ENCODE results near the gene AKT3.

- TF ChIP-seq HEYL (CRISPR knock-in tag; IDR thresholded peaks at IDR 0.05) (no peak), CTCF (IDR thresholded peaks at IDR 0.05) (no peak), RFX5 (IDR thresholded peaks at IDR 0.05) (no peak), JUN (IDR thresholded peaks at IDR 0.05) (no peak), CBX2 (IDR thresholded peaks at IDR 0.05; ENCODE audit: borderline replicate concordance, low read depth) (no peak), CEBPB (IDR thresholded peaks at IDR 0.05) (no peak), ESRRA (IDR thresholded peaks at IDR 0.05; ENCODE audit: borderline replicate concordance, low read length) (no peak), SMC3 (IDR thresholded peaks at IDR 0.05) (no peak)
Observed at GRCh38 chr1:243499711-243500110, 350.3 kb downstream of the AKT3 start.

All from A549 (cell line).